Liver (tissue), 9 donors: ENCODE data around the gene CADM2. TPM values are rescaled to one million over a fixed set of nuclear protein-coding genes. Genes with fewer than 3 reads are reported as not detected.

Experiments
- DNase-seq: peaks from one replicate; pipeline ENCODE4 v3.0.0-alpha.2; 2017; ENCODE audit warnings: low spot score
- H3K27ac ChIP-seq, 2 donors: one replicate each; pipeline ENCODE4 v1.7.0; 2013; ENCODE audit warnings: inconsistent platforms in 2 of 2, low read length in 2 of 2, control low read depth in 1 of 2, low read depth in 1 of 2, mild to moderate bottlenecking in 1 of 2
- H3K27me3 ChIP-seq, 4 donors: one replicate each; pipeline versions ENCODE4 v1.6.1 to v1.7.0; 2013; ENCODE audit warnings: low read length in 3 of 4, inconsistent platforms in 1 of 4, mild to moderate bottlenecking in 1 of 4, moderate library complexity in 1 of 4; ENCODE audit not compliant: control insufficient read depth in 4 of 4, insufficient read depth in 4 of 4
- H3K36me3 ChIP-seq, 4 donors: one replicate each; pipeline versions ENCODE4 v1.6.1 to v1.7.0; 2013; ENCODE audit warnings: low read length in 3 of 4, mild to moderate bottlenecking in 3 of 4, low read depth in 1 of 4, moderate library complexity in 1 of 4; ENCODE audit not compliant: control insufficient read depth in 4 of 4, insufficient read depth in 3 of 4
- H3K4me1 ChIP-seq, 4 donors: one replicate each; pipeline versions ENCODE4 v1.6.1 to v1.7.0; 2013; ENCODE audit warnings: low read length in 3 of 4, mild to moderate bottlenecking in 3 of 4, moderate library complexity in 1 of 4; ENCODE audit not compliant: control insufficient read depth in 4 of 4, insufficient read depth in 4 of 4
- H3K4me3 ChIP-seq, 3 donors: one replicate each; pipeline versions ENCODE4 v1.6.1 to v1.7.0; 2013; ENCODE audit warnings: low read length in 3 of 3, control low read depth in 1 of 3, low read depth in 1 of 3, mild to moderate bottlenecking in 1 of 3
- H3K9ac ChIP-seq, 2 donors: one replicate each; pipeline ENCODE4 v1.7.0; 2013; ENCODE audit warnings: low read length in 2 of 2, mild to moderate bottlenecking in 2 of 2, moderate library complexity in 2 of 2, control low read depth in 1 of 2, low read depth in 1 of 2
- H3K9me3 ChIP-seq, 4 donors: one replicate each; pipeline versions ENCODE4 v1.6.1 to v1.7.0; 2013; ENCODE audit warnings: low read length in 3 of 4; ENCODE audit not compliant: control insufficient read depth in 4 of 4
- EGR1 ChIP-seq, 2 donors: IDR thresholded peaks; 2 replicates each; pipeline ENCODE4 v1.6.1; 2016 to 2018; ENCODE audit warnings: antibody characterized with exemption in 2 of 2, low read depth in 2 of 2
- FOXA1 ChIP-seq: IDR thresholded peaks from 2 replicates; pipeline ENCODE4 v1.6.1; 2016; ENCODE audit warnings: antibody characterized with exemption
- FOXA2 ChIP-seq: IDR thresholded peaks from 2 replicates; pipeline ENCODE4 v1.6.1; 2016; ENCODE audit warnings: antibody characterized with exemption
- GABPA ChIP-seq, 2 donors: IDR thresholded peaks in 1 of 2; conservative IDR thresholded peaks in 1 of 2; 2 replicates each; pipeline ENCODE4 v1.6.1; 2016; ENCODE audit warnings: antibody characterized with exemption in 2 of 2, mild to moderate bottlenecking in 1 of 2, moderate library complexity in 1 of 2
- HNF4A ChIP-seq, 2 donors: conservative IDR thresholded peaks; 2 replicates each; pipeline ENCODE4 v1.6.1; 2016; ENCODE audit warnings: antibody characterized with exemption in 2 of 2, mild to moderate bottlenecking in 2 of 2
- HNF4G ChIP-seq: IDR thresholded peaks from 2 replicates; pipeline ENCODE4 v1.6.1; 2016; ENCODE audit warnings: antibody characterized with exemption
- JUND ChIP-seq, 2 donors: IDR thresholded peaks; 2 replicates each; pipeline ENCODE4 v1.6.1; 2016; ENCODE audit warnings: antibody characterized with exemption in 2 of 2
- MAX ChIP-seq: IDR thresholded peaks from 2 replicates; pipeline ENCODE4 v1.6.1; 2016; ENCODE audit warnings: antibody characterized with exemption
- NR2F2 ChIP-seq: IDR thresholded peaks from 2 replicates; pipeline ENCODE4 v1.6.1; 2016; ENCODE audit warnings: antibody characterized with exemption
- RAD21 ChIP-seq, 2 donors: IDR thresholded peaks; 2 replicates each; pipeline ENCODE4 v1.6.1; 2016; ENCODE audit warnings: antibody characterized with exemption in 2 of 2, mild to moderate bottlenecking in 2 of 2
- RXRA ChIP-seq, 2 donors: IDR thresholded peaks; 2 replicates each; pipeline ENCODE4 v1.6.1; 2017 to 2018; ENCODE audit warnings: antibody characterized with exemption in 2 of 2, mild to moderate bottlenecking in 1 of 2
- SP1 ChIP-seq: IDR thresholded peaks from 2 replicates; pipeline ENCODE4 v1.6.1; 2018; ENCODE audit warnings: antibody characterized with exemption, mild to moderate bottlenecking
- TAF1 ChIP-seq: conservative IDR thresholded peaks from 2 replicates; pipeline ENCODE4 v1.6.1; 2016; ENCODE audit warnings: antibody characterized with exemption, mild to moderate bottlenecking
- YY1 ChIP-seq: IDR thresholded peaks from 2 replicates; pipeline ENCODE4 v1.6.1; 2016; ENCODE audit warnings: antibody characterized with exemption, mild to moderate bottlenecking
- ZBTB33 ChIP-seq: IDR thresholded peaks from 2 replicates; pipeline ENCODE4 v1.6.1; 2016; ENCODE audit warnings: antibody characterized with exemption
- WGBS: extraction: QIAGEN DNeasy Blood & Tissue Kit; methylation state at CpG from one replicate; pipeline ENCODE4 v1.1.7; 2013; 5-methylcytosine and 5-hydroxymethylcytosine counted together
- polyA plus RNA-seq, 2 donors: library from polyadenylated mRNA; stranded (reverse) in 1 of 2; unstranded in 1 of 2; fragments of 200-250 nt in 1 of 2; fragments of >200 nt in 1 of 2; fragmentation: Nextera tagmentation in 1 of 2; extraction: Ambion mirVana in 1 of 2; gene quantifications; one replicate each; pipeline versions ENCODE4 v1.2.1 to v1.2.3, GENCODE V29; 2013 to 2015
- total RNA-seq, 2 donors: library from RNA; depleted of rRNA; stranded (reverse); fragments of >200 nt; gene quantifications; one replicate each; pipeline ENCODE4 v1.2.3, GENCODE V29; 2014
- TF ChIP-seq, protein P1 (sequence below): IDR thresholded peaks from 2 replicates; pipeline ENCODE4 v1.6.1; 2016; ENCODE audit warnings: antibody characterized with exemption, mild to moderate bottlenecking
- TF ChIP-seq, protein P2 (sequence below): IDR thresholded peaks from 2 replicates; pipeline ENCODE4 v1.6.1; 2016; ENCODE audit warnings: antibody characterized with exemption
- TF ChIP-seq, protein P3 (sequence below): fragments of 150-350 bp; IDR thresholded peaks from 2 replicates; pipeline ENCODE4 v1.5.1; 2017; ENCODE audit warnings: improper control_type of control experiment, low read depth, low read length; ENCODE audit not compliant: missing input control
- donor health status: healthy.
- donor health status: healthy.
- donor health status: healthy.
- donor health status: healthy.
- donor health status: healthy.

The CADM2 gene
- total and polyA plus RNA-seq, 4 donors: 0.35 to 0.92 (median 0.51) TPM

DNA sequence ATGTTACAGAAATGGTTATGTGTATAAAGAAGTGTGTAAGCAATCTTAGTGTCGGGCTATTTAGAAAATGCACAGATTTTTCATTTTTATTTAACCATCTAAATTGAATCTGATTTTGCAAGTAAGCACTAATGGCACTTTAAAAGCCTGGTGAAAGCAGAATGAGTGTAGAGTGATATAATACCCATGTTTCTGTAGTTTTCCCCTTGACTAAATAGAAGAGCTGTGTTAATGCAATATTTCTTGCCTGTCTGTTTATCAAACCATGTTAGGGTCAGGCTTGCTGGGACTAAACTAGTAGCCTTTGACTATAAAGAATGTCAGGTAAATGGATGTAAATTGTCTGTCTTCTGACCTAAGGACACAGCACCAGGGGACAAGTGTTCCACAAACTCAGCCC, 714.0 kb downstream of the CADM2 start:
- H3K9me3 ChIP-seq: no peaks in the 10 kb centered on the region
- 76% methylated on average over 1 of the region's 1 CpG for WGBS
- H3K4me3 ChIP-seq: no peak overlapping the region
- H3K9ac ChIP-seq: no peak overlapping the region
- no peak for DNase-seq
- H3K4me1 ChIP-seq: no peaks in the 10 kb centered on the region
- TF ChIP-seq RXRA (IDR thresholded peaks at IDR 0.05) (no peak), GABPA (IDR thresholded peaks at IDR 0.05 in 1 of 2, conservative IDR thresholded peaks at IDR 0.05 in 1 of 2) (no peak), RAD21 (IDR thresholded peaks at IDR 0.05) (no peak), FOXA2 (no peak), FOXA1 (no peak), JUND (IDR thresholded peaks at IDR 0.05) (no peak), SP1 (no peak)
- TF ChIP-seq, protein P1, sequence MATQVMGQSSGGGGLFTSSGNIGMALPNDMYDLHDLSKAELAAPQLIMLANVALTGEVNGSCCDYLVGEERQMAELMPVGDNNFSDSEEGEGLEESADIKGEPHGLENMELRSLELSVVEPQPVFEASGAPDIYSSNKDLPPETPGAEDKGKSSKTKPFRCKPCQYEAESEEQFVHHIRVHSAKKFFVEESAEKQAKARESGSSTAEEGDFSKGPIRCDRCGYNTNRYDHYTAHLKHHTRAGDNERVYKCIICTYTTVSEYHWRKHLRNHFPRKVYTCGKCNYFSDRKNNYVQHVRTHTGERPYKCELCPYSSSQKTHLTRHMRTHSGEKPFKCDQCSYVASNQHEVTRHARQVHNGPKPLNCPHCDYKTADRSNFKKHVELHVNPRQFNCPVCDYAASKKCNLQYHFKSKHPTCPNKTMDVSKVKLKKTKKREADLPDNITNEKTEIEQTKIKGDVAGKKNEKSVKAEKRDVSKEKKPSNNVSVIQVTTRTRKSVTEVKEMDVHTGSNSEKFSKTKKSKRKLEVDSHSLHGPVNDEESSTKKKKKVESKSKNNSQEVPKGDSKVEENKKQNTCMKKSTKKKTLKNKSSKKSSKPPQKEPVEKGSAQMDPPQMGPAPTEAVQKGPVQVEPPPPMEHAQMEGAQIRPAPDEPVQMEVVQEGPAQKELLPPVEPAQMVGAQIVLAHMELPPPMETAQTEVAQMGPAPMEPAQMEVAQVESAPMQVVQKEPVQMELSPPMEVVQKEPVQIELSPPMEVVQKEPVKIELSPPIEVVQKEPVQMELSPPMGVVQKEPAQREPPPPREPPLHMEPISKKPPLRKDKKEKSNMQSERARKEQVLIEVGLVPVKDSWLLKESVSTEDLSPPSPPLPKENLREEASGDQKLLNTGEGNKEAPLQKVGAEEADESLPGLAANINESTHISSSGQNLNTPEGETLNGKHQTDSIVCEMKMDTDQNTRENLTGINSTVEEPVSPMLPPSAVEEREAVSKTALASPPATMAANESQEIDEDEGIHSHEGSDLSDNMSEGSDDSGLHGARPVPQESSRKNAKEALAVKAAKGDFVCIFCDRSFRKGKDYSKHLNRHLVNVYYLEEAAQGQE: no peak
- TF ChIP-seq, protein P2, sequence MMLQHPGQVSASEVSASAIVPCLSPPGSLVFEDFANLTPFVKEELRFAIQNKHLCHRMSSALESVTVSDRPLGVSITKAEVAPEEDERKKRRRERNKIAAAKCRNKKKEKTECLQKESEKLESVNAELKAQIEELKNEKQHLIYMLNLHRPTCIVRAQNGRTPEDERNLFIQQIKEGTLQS: no peak
- TF ChIP-seq, protein P3, sequence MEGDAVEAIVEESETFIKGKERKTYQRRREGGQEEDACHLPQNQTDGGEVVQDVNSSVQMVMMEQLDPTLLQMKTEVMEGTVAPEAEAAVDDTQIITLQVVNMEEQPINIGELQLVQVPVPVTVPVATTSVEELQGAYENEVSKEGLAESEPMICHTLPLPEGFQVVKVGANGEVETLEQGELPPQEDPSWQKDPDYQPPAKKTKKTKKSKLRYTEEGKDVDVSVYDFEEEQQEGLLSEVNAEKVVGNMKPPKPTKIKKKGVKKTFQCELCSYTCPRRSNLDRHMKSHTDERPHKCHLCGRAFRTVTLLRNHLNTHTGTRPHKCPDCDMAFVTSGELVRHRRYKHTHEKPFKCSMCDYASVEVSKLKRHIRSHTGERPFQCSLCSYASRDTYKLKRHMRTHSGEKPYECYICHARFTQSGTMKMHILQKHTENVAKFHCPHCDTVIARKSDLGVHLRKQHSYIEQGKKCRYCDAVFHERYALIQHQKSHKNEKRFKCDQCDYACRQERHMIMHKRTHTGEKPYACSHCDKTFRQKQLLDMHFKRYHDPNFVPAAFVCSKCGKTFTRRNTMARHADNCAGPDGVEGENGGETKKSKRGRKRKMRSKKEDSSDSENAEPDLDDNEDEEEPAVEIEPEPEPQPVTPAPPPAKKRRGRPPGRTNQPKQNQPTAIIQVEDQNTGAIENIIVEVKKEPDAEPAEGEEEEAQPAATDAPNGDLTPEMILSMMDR: no peak
- H3K27me3 ChIP-seq: no peaks in the 10 kb centered on the region
- H3K36me3 ChIP-seq: no peaks in the 10 kb centered on the region
- no peak overlapping the region for H3K27ac ChIP-seq

GRCh38 chr3:85678713-85679112, 719.9 kb downstream of the CADM2 start:
- Histone ChIP-seq H3K9me3 (no peaks in the 10 kb centered on the region), H3K36me3 (no peaks in the 10 kb centered on the region), H3K4me3 (no peak overlapping the region), H3K9ac (no peak overlapping the region), H3K27me3 (no peaks in the 10 kb centered on the region), H3K27ac (no peak overlapping the region), H3K4me1 (no peaks in the 10 kb centered on the region)
- TF ChIP-seq YY1 (no peak), MAX (no peak), GABPA (IDR thresholded peaks at IDR 0.05 in 1 of 2, conservative IDR thresholded peaks at IDR 0.05 in 1 of 2) (no peak), ZBTB33 (no peak), JUND (IDR thresholded peaks at IDR 0.05) (no peak), RXRA (IDR thresholded peaks at IDR 0.05) (no peak), HNF4G (no peak), RAD21 (IDR thresholded peaks at IDR 0.05) (no peak), FOXA1 (no peak), TAF1 (no peak), NR2F2 (no peak), FOXA2 (no peak), HNF4A (conservative IDR thresholded peaks at IDR 0.05) (no peak), SP1 (no peak), EGR1 (IDR thresholded peaks at IDR 0.05; ENCODE audit: low read depth in 2 of 2) (no peak)
- TF ChIP-seq, protein P3: no peak
- TF ChIP-seq, protein P1: no peak
- TF ChIP-seq, protein P2: no peak
- WGBS: 52% methylated on average over 2 of the region's 2 CpGs
- DNase-seq: no peak
